GM12878 (cell line): ENCODE results near the gene OVCA2. TPM values are rescaled to one million over a fixed set of nuclear protein-coding genes. Genes with fewer than 3 reads are reported as not detected.

ENCODE experiments used
- ATAC-seq: fragments of 200-7000 bp; cut with Tn5 transposase; 3 replicates; pipeline ENCODE4 v1.9.1; 2020; ENCODE audit warnings: mild to moderate bottlenecking, moderate library complexity
- BruUV-seq: library from RNA; stranded (reverse); fragments of 400-500 nt; replicated peaks from 2 replicates; lab custom pipeline; 2021; lab: Mats Ljungman, UMichigan
- CTCF ChIA-PET: fragments of 300-600 bp; sonication (Branson Sonifier 250); formaldehyde crosslinking; extraction: SDS; loops from one replicate; lab custom pipeline; 2021; ENCODE audit warnings: inconsistent platforms; lab: Yijun Ruan, JAX
- POLR2A ChIA-PET: fragments of 350-600 bp; formaldehyde crosslinking; extraction: SDS; loops from one replicate; lab custom pipeline; 2021; ENCODE audit warnings: inconsistent platforms; lab: Charles Lee
- RAD21 ChIA-PET: fragments of 300-600 bp; sonication (Branson Sonifier 250); formaldehyde crosslinking; loops from one replicate; lab custom pipeline; 2023; ENCODE audit warnings: antibody characterized with exemption; ENCODE audit not compliant: unreplicated experiment; lab: Charles Lee
- SMC1A ChIA-PET: fragments of 300-600 bp; sonication (Branson Sonifier 250); formaldehyde crosslinking; loops from one replicate; lab custom pipeline; 2023; ENCODE audit not compliant: unreplicated experiment, uncharacterized antibody; lab: Charles Lee
- DNase-seq: peaks from one replicate; pipeline ENCODE4 v3.0.0-alpha.2; 2011; ENCODE audit warnings: low read depth, low spot score
- FAIRE-seq: peaks from 3 replicates; lab custom pipeline; 2011; peaks lifted over from hg19 to GRCh38; lab: Jason Lieb, UNC
- H2AFZ ChIP-seq: 2 replicates; pipeline ENCODE4 v1.6.0; 2011; ENCODE audit warnings: low read depth, low read length, control low read depth; ENCODE audit not compliant: control insufficient read depth
- H3K27ac ChIP-seq: 2 replicates; pipeline ENCODE4 v1.5.1; 2011; ENCODE audit warnings: control low read depth; ENCODE audit not compliant: control insufficient read depth, insufficient read depth
- H3K27me3 ChIP-seq, 2 experiments: replicated peaks in 1 of 2; 2 replicates each; pipeline versions ENCODE4 v1.6.0 to v1.6.1; 2011; ENCODE audit warnings: low read length in 1 of 2; ENCODE audit not compliant: control insufficient read depth in 2 of 2, insufficient read depth in 2 of 2
- H3K36me3 ChIP-seq, 2 experiments: 2 replicates each; pipeline ENCODE4 v1.5.1; 2011; ENCODE audit warnings: low read length in 1 of 2; ENCODE audit not compliant: control insufficient read depth in 2 of 2, insufficient read depth in 2 of 2
- H3K4me1 ChIP-seq: 2 replicates; pipeline ENCODE4 v1.6.1; 2011; ENCODE audit warnings: mild to moderate bottlenecking, low read length, moderate library complexity, mixed read lengths; ENCODE audit not compliant: control insufficient read depth, insufficient read depth
- H3K4me2 ChIP-seq: 2 replicates; pipeline ENCODE4 v1.6.0; 2011; ENCODE audit warnings: control low read depth; ENCODE audit not compliant: control insufficient read depth, insufficient read depth
- H3K4me3 ChIP-seq: fragments of 200-600 bp; sonication (generic); 2 replicates; pipeline ENCODE4 v1.5.1; 2016
- H3K79me2 ChIP-seq: 2 replicates; pipeline ENCODE4 v1.6.0; 2011; ENCODE audit warnings: low read length; ENCODE audit not compliant: control insufficient read depth, insufficient read depth
- H3K9ac ChIP-seq: 2 replicates; pipeline ENCODE4 v1.8.0; 2011; ENCODE audit warnings: low read length, control low read depth, mixed read lengths; ENCODE audit not compliant: control insufficient read depth, insufficient read depth
- H3K9me3 ChIP-seq: replicated peaks from 3 replicates; pipeline ENCODE4 v1.5.1; 2011; ENCODE audit warnings: mild to moderate bottlenecking, low read length; ENCODE audit not compliant: control insufficient read depth, insufficient read depth
- H4K20me1 ChIP-seq: 2 replicates; pipeline ENCODE4 v1.6.0; 2011; ENCODE audit not compliant: control insufficient read depth, insufficient read depth
- DPF2 ChIP-seq: fragments of 450-650 bp; IDR thresholded peaks from 2 replicates; pipeline ENCODE4 v1.6.1; 2017; ENCODE audit warnings: mild to moderate bottlenecking
- GABPA ChIP-seq: IDR thresholded peaks from 2 replicates; pipeline ENCODE4 v1.6.1; 2014; ENCODE audit warnings: antibody characterized with exemption, low read depth, mild to moderate bottlenecking, inconsistent platforms
- LARP7 ChIP-seq: fragments of 450-650 bp; IDR thresholded peaks from 2 replicates; pipeline ENCODE4 v1.6.1; 2017; ENCODE audit warnings: mild to moderate bottlenecking
- MEF2B ChIP-seq: fragments of 450-650 bp; IDR thresholded peaks from 2 replicates; pipeline ENCODE4 v1.6.1; 2018; ENCODE audit warnings: mild to moderate bottlenecking, moderate library complexity; ENCODE audit not compliant: partially characterized antibody, poor library complexity, severe bottlenecking
- SMAD5 ChIP-seq: IDR thresholded peaks from 2 replicates; pipeline ENCODE4 v1.6.1; 2016; ENCODE audit warnings: antibody characterized with exemption, low read depth
- TBL1XR1 ChIP-seq: IDR thresholded peaks from 2 replicates; pipeline ENCODE4 v1.6.1; 2012; ENCODE audit warnings: low read depth, low read length, improper control_type of control experiment
- WGBS: methylation state at CpG from one replicate; pipeline ENCODE4 v1.1.6; 2016; ENCODE audit warnings: low lambda C conversion rate; ENCODE audit not compliant: insufficient replicate concordance, insufficient coverage; ENCODE audit errors: missing lambda C conversion rate; 5-methylcytosine and 5-hydroxymethylcytosine counted together
- in situ Hi-C: fragments of 300-500 bp; cut with MboI; formaldehyde crosslinking; loops from 9 replicates; pipeline ENCODE4 v1.14.3; 2018; ENCODE audit warnings: mixed read lengths
- intact Hi-C: fragments of 100-400 bp; cut with micrococcal nuclease; formaldehyde crosslinking; loops from one replicate; pipeline ENCODE4 v1.14.2; 2022; ENCODE audit not compliant: unreplicated experiment
- polyA plus RNA-seq, 11 experiments: library from polyadenylated mRNA; depleted of rRNA in 4 of 11; unstranded in 6 of 11; stranded (reverse) in 5 of 11; fragments of >200 nt; fragmentation: Nextera tagmentation in 4 of 11; fragmentation: Illumina TruSeq in 1 of 11; extraction: Ambion mirVana in 4 of 11; extraction: Trizol in 1 of 11; gene quantifications; 1 replicate in 1 of 11; 2 replicates in 10 of 11; pipeline versions ENCODE4 v1.2.1 to v1.2.3, GENCODE V29; 2011 to 2016; ENCODE audit warnings: inconsistent platforms in 2 of 11, missing spikeins in 2 of 11, low read depth in 1 of 11
- total RNA-seq, 4 experiments: library from RNA; depleted of rRNA in 3 of 4; stranded (reverse); fragments of >200 nt in 3 of 4; fragmentation: Illumina TruSeq in 1 of 4; extraction: Trizol in 1 of 4; gene quantifications; 2 replicates each; pipeline versions ENCODE4 v1.2.1 to v1.2.3, GENCODE V29; 2013 to 2021
- TF ChIP-seq, protein P1 (sequence below): IDR thresholded peaks from 2 replicates; pipeline ENCODE4 v1.6.1; 2011; ENCODE audit warnings: low read depth, mild to moderate bottlenecking, low read length, moderate library complexity, borderline replicate concordance; ENCODE audit errors: extremely low read depth
- TF ChIP-seq, protein P2 (sequence below): fragments of 450-650 bp; IDR thresholded peaks from 2 replicates; pipeline ENCODE4 v1.6.1; 2017; ENCODE audit warnings: mild to moderate bottlenecking, moderate library complexity

Gene OVCA2
- total and polyA plus RNA-seq, 10 of the 15 experiments (the other 5 are each of a cell fraction or from before 2014, with no cell fraction given): 6.1 to 75.3 (median 40.7) TPM

DNA sequence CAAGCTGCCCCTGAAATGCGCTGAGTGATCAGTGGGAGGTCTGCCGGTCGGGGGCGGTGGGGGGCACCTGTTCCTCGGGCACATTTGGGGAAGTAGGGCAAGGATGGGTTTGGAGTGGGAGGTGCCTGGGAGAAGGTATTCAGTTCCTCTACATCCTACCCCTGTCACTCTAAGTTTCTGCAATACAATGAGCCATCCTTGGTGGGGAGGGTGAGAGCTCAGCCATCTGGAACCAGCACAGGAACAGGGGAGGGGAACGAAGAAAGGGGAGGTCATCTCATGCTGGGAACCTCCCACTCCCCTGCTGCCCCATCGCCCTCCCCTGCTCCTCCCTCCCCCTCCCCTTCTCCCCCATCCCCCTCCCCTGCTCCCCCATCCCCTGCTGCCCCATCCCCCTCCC is 7.7 kb upstream of the OVCA2 start (continued):
- TF ChIP-seq, protein P1, sequence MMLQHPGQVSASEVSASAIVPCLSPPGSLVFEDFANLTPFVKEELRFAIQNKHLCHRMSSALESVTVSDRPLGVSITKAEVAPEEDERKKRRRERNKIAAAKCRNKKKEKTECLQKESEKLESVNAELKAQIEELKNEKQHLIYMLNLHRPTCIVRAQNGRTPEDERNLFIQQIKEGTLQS: no peak
- TF ChIP-seq GABPA: no peak

DNA sequence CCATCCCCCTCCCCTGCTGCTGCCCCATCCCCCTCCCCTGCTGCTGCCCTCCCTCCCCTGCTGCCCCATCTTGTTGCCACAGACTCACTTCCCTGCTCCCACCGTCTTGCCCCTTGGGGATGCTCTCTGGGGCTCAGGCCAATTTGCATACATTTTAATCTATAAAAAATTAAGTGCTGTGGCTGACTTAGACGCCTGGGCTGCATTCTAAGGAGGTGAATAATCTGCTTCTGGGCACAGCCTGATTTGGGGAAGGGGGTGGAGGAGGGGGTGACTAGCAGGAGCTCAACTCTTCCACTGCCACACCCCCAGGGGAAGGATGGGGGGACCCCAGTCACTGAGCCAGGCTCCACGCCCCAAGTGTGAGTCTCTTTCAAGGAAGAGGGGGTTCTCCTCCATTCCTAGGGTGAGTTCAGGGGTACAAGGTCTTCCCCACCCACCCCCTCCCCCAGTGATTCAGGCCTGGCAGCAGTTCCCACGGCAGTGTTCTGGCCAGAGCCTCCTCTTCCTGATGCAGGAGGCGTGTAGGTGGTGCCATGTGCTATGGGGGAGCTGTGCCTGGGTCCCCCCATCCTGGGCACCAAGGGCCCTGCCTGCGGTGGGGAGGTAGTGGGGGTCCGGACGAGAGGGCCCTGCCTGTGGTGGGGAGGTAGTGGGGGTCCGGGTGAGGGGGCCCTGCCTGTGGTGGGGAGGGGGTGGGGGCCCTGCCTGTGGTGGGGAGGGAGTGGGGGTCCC is 6.8 kb upstream of the OVCA2 start:
- ChIA-PET RAD21 (no interaction called here), POLR2A (no interaction called here), CTCF (interaction anchor here (1.0 kb wide), 1 partner anchor 125 kb away, joined by 3 read pairs; no protein-coding TSS in a partner anchor), SMC1A (no interaction called here)
- ATAC-seq: no peak
- 20% methylated on average over 7 of the region's 9 CpGs for WGBS
- no TSS peak for BruUV-seq
- H3K27ac ChIP-seq: no peak overlapping the region; the same call in 1 of the 2 replicates
- H3K36me3 ChIP-seq: peaks cover 5 to 7% of the 10 kb centered on the region in 2 experiments; a peak in 3 of 4 replicates
- FAIRE-seq: no peak
- no peaks in the 10 kb centered on the region for H3K27me3 ChIP-seq
- no peaks in the 10 kb centered on the region for H3K9me3 ChIP-seq
- in situ Hi-C loops: no loop called here
- H4K20me1 ChIP-seq: no peaks in the 10 kb centered on the region
- H3K79me2 ChIP-seq: peaks cover 10% of the 10 kb centered on the region
- no peak for TF ChIP-seq DPF2
- TF ChIP-seq TBL1XR1: no peak
- no peak for TF ChIP-seq SMAD5
- TF ChIP-seq, protein P2, sequence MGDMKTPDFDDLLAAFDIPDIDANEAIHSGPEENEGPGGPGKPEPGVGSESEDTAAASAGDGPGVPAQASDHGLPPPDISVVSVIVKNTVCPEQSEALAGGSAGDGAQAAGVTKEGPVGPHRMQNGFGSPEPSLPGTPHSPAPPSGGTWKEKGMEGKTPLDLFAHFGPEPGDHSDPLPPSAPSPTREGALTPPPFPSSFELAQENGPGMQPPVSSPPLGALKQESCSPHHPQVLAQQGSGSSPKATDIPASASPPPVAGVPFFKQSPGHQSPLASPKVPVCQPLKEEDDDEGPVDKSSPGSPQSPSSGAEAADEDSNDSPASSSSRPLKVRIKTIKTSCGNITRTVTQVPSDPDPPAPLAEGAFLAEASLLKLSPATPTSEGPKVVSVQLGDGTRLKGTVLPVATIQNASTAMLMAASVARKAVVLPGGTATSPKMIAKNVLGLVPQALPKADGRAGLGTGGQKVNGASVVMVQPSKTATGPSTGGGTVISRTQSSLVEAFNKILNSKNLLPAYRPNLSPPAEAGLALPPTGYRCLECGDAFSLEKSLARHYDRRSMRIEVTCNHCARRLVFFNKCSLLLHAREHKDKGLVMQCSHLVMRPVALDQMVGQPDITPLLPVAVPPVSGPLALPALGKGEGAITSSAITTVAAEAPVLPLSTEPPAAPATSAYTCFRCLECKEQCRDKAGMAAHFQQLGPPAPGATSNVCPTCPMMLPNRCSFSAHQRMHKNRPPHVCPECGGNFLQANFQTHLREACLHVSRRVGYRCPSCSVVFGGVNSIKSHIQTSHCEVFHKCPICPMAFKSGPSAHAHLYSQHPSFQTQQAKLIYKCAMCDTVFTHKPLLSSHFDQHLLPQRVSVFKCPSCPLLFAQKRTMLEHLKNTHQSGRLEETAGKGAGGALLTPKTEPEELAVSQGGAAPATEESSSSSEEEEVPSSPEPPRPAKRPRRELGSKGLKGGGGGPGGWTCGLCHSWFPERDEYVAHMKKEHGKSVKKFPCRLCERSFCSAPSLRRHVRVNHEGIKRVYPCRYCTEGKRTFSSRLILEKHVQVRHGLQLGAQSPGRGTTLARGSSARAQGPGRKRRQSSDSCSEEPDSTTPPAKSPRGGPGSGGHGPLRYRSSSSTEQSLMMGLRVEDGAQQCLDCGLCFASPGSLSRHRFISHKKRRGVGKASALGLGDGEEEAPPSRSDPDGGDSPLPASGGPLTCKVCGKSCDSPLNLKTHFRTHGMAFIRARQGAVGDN: no peak
- no peak for TF ChIP-seq LARP7
- peak; percentile 70 for TF ChIP-seq MEF2B
- peaks cover 11% of the 10 kb centered on the region; the same call in 1 of the 2 replicates for H3K4me1 ChIP-seq
- H2AFZ ChIP-seq: no peak overlapping the region
- H3K4me2 ChIP-seq: no peak overlapping the region
- intact Hi-C loops: no loop called here
- no peak for DNase-seq
- H3K9ac ChIP-seq: no peak overlapping the region
- H3K4me3 ChIP-seq: no peak overlapping the region
